Activated effector memory CD4-positive, alpha-beta T cell treated with Interleukin-2 at 50 U/mL for 16 hours (primary cell): ENCODE results near the gene ALDOB.
"Not testable (repeated sequence)": the region's sequence is repeated elsewhere in the genome, so short reads cannot be mapped to it uniquely, and the experiment has no call there.

Experiments used
- DNase-seq: peaks from one replicate; pipeline ENCODE4 v3.0.0-alpha.2; 2020

ALDOB gene

DNA sequence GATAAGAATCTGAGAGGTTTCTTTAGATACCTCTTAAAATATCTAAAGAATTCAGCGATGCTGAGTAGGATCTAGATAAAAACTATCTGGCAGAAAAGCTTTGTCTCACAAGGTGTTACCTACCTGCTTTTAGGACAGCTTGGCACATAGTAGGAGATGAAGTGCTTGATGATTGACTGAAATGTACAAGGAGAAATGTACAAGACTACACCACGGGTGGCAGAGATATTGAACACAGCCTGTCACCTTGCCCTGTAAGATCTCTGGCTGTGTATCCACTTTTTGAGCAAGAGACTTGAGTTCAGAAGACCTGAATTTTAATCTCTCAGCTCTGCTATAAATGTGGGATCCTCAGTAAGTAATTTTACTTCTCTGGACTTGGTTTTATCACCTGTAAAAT, 15.7 kb downstream of the ALDOB start:
- no peak for DNase-seq

DNA sequence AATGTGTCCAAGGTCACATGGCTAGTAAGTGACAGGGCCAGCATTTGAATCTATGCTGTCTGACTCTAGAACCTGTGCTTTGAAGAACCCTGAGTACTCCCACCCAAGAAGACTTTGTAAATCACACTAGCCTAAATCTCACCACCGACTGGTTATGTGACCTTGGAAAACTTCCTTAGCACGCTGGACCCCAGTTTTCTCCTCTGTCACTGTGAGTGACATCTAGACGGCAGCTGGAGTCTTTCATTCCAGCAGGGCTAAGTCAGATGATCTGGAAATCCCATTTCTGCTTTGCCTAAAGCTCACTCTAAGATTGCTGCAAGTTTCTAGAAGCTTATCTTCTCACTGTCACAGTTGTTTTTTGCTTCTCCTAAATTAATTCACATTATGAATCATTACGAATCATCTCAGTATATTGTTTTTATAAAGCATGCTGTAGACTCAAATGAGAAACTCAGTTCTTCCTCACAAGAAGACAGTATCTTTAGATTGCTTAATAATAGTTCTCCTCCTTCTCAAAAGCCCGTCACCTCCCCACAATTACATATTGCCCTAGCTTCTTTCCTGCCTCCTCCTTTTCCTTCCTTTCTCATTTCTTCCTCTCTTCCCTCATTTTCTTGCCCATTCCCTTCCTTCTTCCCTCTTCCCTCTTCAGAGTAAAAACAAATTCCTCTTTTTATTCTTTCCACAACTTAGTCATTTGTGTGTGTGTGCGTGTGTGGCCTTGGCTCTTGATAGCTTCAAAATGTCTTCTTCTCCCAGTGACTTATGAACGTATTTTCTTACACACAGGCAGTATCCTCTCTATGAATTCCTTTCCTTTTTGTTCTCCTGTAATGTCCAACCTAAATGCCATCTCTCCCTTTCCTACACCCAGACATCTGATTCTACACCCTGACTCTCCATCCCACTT, 16.8 kb downstream of the ALDOB start:
- no peak for DNase-seq

DNA sequence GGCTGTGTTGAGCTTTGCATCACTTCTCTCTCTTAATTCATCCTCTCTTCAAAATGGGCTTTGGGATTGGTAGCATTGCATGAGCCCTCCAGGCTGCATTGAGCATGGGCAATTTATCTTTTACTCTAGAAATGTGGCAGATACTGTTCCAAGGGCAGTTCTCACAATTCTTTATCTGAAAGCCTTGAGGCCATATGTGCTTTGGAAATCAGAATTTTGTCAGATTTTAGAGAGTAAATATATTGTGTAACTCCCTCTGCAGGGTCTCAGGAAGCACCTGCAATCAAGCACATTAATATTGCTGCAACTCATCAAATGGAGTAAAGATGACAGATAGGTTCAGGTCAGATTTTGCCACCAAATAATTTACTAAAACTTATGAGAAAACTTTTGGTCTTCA, 17.6 kb downstream of the ALDOB start:
- no peak for DNase-seq

DNA sequence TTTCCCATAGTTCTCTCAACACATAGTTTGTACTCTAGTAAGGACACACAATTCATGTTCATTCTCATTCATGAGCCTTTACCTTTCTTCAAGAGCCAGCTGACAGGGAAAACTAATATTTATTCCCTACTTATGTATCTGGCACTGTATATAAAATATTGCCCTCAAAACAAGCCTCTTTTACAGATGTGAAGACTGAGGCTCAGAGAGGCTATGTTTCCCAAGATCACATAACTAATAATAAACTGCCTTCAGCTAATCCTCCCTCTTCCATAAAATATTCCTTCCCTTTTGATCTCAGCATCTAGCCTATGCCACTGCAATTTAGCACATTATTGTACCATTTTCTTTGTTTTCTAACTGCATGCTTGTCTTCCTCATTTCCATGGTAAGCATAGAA, 18.2 kb downstream of the ALDOB start:
- DNase-seq, result no peak

DNA sequence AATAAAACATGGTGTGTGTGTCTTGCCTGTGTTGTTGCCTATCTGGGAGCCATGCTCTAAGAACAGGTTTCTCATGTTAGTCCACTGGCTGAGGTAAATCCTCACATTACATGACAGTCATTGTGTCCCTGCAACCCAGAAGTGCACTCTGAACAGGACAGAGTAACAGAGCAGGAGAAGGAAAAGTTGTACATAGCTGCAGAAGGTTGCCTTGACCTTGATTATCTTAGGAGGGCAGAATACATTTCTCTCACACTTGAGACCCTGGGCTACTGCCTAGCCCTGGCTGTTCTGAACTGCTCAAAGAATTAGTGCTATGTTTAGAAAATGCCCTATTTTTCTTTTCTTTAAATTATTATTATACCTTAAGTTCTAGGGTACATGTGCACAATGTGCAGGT, 20.0 kb downstream of the ALDOB start:
- DNase-seq, result no peak

DNA sequence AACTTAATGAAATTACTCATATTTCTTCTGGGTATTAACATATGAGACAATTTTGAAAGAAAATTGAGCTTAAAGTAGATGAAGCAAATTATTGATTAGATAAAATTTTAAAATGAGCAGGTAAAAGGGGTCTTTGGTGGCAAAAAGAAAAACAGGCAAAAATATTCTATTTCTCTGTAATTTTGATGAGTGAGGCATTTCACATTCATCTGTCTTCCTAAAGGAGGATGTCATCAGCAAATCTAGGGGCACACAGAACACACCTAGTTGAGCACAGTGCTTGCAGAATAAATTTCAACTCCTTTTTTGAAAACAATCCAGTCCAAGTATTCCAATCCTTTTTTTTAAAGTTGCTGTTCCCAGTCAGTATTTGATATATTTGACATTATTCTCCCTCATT, 20.7 kb downstream of the ALDOB start:
- DNase-seq, result no peak

DNA sequence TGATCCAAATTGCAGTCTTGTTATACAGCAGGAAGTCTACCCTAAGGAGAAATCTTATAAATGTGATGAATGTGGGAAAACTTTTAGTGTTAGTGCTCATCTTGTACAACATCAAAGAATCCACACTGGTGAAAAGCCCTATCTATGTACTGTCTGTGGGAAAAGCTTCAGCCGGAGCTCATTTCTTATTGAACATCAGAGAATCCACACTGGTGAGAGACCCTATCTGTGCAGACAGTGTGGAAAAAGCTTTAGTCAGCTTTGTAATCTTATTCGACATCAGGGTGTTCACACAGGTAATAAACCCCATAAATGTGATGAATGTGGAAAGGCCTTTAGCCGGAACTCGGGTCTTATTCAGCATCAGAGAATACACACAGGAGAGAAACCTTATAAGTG, 26.5 kb downstream of the ALDOB start:
- DNase-seq, result no peak

DNA sequence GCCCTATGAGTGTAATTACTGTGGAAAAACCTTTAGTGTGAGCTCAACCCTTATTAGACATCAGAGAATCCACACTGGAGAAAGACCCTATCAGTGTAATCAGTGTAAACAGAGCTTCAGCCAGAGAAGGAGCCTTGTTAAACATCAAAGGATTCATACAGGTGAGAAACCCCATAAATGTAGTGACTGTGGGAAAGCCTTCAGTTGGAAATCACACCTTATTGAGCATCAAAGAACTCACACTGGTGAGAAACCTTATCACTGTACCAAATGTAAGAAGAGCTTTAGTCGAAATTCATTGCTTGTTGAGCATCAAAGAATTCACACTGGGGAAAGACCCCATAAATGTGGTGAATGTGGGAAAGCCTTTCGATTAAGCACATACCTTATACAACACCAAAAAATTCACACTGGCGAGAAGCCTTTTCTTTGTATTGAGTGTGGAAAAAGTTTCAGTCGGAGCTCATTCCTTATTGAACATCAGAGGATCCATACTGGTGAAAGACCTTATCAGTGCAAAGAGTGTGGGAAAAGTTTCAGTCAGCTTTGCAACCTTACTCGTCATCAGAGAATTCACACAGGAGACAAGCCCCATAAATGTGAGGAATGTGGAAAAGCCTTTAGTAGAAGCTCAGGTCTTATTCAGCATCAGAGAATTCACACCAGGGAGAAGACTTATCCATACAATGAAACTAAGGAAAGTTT, 27.0 kb downstream of the ALDOB start:
- no peak for DNase-seq

DNA sequence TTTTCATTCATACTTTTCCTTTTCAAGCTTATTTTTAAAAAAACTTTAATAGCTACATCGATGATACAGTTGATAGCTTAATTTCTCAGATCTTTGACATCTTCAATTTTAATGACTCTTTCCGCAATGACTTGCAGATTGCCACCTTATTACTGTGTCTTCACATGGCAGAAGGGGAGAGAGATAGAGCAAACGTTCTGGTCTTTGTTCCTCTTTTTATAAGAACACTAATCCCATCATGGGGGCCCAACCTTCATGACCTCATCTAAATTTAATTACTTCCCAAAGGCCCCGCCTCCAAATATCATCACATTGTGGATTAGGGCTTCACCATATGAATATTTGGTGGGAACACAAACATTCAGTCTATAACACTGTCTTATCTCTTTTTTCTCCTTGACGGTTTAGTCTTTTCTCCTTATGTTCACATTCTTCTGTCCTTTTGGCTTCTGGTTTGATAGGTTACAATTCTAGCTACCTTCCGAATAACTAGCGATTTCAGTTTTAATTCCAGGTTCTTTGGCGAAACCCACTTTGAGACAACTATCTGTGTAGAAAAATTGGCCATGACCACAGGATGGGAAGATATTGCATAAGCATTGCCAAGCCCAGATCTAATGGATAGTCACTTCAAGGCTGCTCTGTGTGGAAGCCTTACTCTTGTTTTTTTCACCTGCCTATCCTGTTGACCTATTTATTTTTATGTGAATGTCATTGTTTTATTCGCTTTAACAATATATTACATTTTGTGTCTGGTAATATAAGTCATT, 31.9 kb downstream of the ALDOB start:
- DNase-seq, result no peak

DNA sequence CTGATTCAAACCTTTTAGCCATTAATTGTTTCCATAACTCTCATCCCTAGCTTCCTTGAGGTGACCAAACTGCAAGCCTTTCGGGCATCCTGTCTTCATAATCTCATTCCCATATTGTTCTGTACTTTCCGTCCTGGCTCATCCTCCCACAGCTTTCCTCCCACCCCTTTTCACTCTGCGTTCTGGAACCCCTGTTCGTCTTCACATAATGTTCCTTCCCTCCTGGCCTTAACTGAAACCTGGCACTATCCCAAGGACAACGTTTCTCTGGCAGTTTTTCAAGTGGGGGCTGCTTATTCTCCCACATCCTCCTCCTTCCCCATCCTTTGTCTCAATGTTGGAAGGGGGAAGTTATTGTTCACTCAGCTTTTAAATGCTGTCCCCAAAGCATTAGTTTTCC, 35.5 kb downstream of the ALDOB start:
- DNase-seq, result no peak

DNA sequence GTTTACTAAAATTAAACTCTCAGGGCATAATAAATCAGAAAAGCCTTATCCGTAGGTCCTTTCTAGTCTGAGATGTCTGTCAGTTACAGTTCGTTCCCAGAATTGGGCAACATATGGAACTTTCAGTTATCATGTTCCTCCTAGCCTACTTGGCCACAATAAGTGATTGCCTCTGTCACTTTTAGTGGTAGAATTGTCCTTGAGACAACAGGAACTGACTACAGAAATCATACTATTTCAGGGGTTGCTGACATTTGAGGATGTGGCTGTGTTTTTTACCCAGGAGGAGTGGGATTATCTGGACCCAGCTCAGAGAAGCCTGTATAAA, 36.0 kb downstream of the ALDOB start:
- no peak for DNase-seq

DNA sequence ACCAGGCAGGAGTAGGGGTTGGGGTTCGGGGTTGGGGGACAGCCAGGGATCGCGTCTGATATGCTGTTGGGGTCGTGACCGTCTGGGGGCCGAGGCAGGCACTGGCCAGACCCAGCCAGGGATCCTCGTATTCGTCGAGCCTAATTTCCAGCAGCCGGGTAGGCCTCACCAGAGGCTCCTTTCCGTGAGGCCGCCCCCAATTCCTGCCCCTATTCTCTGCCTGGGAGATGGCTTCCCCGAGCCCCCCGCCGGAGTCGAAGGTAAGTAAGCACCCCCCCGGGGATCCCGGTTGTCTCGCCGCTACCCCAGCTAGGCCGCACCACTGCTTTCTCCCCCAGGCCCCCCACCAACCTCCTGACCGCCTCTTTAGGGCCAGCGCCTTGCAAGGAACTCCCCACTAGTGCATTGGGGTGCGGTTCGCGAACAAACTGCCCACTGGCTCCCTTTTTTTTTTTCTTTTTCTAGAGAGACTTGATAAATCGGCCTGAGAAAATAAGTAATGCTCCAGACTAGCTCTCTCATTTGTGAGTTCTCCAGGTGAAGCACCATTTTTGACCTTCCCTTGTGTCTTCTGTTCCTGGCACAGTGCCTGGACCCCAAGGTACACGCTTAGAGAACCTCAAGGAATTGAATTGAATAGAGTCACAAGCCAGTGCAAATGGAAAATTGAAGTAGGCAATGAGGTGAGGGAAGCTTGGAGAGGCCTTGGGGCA, 36.5 kb downstream of the ALDOB start:
- no peak for DNase-seq

DNA sequence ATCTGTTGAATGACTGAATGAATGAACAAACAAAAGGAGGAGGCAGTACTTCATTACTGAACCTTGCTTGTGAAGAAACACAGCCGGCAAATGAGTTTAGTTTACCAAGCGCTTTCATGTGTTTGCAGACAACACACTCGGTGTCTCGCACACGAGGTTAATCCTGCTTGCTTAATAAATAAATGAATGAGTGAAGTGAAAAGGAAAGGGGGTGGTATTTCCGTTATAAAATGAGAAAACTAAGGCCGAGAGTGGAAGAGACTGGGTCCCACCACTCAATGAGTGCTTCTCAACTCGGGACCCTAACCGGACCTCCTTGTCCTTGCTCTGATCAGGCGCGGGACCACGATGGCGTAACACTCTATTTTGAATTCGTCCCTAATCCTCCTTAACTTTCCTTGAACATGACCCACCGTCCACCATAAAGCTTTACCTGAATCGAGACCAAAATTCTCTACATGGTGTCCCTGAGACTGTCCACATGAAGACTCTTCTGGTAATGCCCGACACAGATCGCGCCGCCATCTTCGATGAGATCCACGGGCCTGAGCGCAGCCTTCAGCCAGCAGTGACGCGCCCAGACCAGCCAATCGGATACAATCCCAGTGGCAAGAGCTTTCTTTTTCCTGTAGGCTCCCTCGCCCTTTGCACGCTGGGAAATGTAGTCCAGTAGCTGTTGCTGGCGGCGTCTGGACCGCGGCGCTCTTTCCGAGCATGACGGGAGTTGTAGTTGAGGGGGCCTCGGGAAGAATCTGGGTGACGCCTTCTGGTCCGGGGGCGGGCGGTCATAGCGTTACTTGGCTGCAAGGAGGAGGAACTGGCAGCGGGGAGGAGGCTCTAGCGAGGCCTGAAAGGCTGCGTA, 37.3 kb downstream of the ALDOB start, which contains the start of the genes MRPL50 and ZNF189:
Gene MRPL50 (minus strand): TSS at position 551 of the 862 bp plus-strand sequence. CDS start 26 bp downstream, at position 525.
Gene ZNF189 (plus strand): TSS at position 784 of the 862 bp plus-strand sequence. CDS start 306 bp downstream, outside the sequence.
- peak; percentile 93 for DNase-seq

DNA sequence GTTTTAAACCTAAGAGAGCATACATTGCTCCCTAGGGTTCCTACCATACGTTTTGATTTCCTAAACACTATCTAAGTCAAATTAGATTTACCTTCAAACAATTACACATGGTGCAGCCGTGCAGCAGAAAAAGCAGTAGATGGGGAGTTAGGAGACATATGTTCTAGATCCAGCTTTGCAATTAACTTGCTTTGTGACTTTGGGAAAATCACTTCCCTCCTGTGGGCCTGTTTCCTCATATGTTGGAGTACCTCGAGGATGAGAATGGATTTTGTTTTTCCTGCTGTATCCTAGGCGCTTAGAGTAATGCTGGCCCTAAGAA, 37.9 kb downstream of the ALDOB start:
- no peak for DNase-seq

DNA sequence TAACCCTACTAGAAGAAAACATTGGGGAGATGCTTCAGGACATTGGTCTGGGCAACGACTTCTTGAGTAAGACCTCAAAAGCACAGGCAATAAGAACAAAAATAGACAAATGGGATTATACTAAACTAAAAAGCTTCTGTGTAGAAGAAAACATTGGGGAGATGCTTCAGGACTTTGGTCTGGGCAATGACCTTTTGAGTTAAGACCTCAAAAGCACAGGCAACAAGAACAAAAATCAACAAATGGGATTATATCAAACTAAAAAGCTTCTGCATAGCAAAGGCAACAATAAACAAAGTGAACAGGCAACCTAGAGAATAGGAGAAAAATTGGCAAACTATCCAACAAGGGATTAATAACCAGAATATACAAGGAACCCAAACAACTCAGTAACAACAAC, 40.9 kb downstream of the ALDOB start:
- no peak for DNase-seq

DNA sequence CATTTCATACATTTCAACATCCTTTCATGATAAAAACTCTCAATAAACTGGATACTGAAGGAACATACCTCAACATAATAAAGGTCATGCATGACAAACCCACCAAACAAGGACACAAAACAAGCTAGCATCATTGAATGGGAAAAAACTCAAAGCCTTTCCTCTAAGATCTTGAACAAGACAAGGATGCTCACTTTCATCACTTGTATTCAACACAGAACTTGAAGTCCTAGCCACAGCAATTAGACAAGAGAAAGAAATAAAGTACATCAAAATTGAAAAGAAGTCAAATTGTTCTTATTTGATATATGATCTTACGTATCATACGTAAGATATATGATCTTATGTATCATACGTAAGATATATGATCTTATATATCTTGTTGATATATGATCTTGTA, 42.4 kb downstream of the ALDOB start:
- no peak for DNase-seq

DNA sequence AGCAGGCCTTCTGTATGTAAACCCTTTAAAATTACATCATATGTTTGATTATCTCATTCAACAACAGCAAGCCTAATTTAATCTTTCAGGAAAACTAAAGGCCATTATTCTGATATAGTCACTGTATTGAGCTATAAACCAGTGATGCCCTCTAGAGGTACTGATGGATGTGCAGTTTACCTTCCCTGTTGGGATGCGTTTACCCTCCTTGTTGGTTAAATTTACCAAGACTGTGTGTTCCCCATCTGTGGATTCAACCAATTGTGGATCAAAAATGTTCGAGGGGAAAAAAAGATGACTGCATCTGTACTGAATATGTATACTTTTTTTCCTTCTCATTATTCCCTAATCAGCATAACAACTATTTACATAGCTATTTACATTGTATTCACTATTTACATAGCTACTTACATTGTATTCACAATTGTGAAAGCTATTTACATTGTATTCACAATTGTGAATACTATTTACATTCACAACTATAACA, 47.0 kb downstream of the ALDOB start:
- DNase-seq, result no peak

DNA sequence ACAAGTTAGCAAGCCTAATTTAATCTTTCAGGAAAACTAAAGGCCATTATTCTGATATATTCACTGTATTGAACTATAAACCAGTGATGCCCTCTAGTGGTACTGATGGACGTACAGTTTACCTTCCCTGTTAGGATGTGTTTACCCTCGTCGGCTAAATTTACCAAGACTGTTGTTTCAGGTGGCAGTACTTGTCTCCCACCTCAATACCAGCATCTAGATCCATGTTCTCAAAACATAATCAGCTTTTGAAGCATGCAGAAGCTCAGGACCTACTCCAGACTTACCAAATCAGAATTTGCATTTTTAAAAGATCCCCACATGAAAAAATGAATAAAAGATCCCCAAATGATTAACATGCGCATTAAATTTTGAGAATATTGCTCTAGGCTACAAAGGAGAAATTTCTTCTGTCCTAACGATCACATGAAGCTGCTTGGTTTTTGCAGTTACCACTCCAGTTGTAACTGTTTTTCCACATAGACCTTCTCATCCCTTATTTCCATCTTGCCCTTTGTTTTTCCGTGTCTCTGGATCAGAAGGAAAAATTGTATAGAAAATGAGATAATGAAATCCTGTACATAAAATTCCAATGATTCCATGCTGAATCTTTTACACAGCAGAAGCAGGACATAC, 47.6 kb downstream of the ALDOB start:
- no peak for DNase-seq

DNA sequence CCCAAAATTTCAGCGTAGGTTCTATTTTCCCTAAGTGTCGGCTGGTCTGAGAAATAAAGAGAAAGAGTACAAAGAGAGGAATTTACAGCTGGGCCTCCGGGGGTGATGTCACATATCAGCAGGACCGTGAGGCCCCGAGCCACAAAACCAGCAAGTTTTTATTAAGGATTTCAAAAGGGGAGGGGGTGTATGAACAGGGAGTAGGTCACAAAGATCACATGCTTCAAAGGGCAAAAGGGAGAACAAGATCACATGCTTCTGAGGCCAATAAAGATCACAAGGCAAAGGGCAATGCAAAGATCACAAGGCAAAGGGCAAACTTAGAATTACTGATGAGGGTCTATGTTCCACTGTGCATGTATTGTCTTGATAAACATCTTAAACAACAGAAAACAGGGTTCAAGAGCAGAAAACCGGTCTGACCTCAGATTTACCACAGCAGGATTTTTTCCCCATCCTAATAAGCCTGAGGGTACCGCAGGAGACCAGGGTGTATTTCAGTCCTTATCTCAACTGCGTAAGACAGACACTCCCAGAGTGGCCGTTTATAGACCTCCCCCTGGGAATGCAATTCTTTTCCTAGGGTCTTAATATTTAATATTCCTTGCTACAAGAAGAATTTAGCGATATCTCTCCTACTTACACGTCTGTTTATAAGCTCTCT, 50.6 kb downstream of the ALDOB start, which contains the start of gene BAAT:
Gene BAAT (minus strand): TSS at position 134 of the 664 bp plus-strand sequence. CDS start 13,602 bp downstream, outside the sequence.
- DNase-seq, result not testable (repeated sequence)

DNA sequence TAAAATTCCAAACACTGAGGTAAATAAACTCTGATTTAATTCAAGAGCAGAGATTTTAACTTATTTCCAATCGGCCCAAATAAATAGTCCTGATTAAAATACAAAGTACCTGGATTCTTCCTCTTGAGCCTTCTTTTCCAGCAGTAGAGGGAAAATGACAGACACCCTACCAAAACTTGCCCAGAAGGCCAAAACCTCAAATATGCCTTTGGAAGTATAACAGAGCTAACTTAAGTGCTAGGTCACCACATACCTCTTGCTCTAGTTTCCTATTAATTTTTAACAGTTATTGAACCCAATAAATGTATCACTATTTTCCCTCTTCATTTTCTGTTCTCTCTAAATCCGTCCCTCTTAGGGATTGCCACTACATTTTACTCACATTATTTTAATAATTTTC, 52.2 kb downstream of the ALDOB start:
- no peak for DNase-seq
